SK-N-SH (cell line): Measurements from ENCODE around the gene CXADR. TPM values are rescaled to one million over a fixed set of nuclear protein-coding genes. Genes with fewer than 3 reads are reported as not detected.

Source experiments
- NRF1 ChIP-seq: IDR thresholded peaks from 2 replicates; pipeline ENCODE4 v1.6.1; 2012; ENCODE audit warnings: low read depth, mild to moderate bottlenecking, low read length
- polyA plus RNA-seq, 3 experiments: library from polyadenylated mRNA; depleted of rRNA; stranded (reverse); fragments of >200 nt; gene quantifications; 2 replicates each; pipeline ENCODE4 v1.2.3, GENCODE V29; 2012
- small RNA-seq, 7 experiments: library from RNA; depleted of rRNA; stranded (forward); fragments of <200 nt; gene quantifications; one replicate each; pipeline ENCODE3, GENCODE V24; 2012
- TF ChIP-seq, protein P1 (sequence below): IDR thresholded peaks from 2 replicates; pipeline ENCODE4 v1.6.1; 2012; ENCODE audit warnings: mild to moderate bottlenecking, low read depth, low read length, moderate library complexity

Gene CXADR
- polyA plus RNA-seq, 1 of the 3 experiments (the other 2 are of a cell fraction): 1.1 TPM

DNA sequence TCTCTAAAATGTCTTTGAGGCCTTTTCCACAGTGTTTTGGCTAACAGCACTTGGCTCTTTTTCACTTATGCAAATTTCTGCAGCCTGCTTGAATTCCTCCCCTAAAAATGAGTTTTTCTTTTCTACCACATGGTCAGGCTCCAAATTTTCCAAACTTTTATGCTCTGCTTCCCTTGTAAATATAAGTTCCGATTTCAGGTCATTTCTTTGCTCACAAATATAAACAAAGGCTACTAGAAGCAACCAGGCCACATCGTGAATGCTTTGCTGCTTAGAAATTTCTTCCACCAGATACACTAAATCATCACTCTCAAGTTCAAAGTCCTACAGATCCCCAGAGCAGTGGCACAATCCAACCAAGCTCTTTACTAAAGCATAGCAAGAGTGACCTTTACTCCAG, 128.0 kb downstream of the CXADR start (continued):
- TF ChIP-seq, protein P1, sequence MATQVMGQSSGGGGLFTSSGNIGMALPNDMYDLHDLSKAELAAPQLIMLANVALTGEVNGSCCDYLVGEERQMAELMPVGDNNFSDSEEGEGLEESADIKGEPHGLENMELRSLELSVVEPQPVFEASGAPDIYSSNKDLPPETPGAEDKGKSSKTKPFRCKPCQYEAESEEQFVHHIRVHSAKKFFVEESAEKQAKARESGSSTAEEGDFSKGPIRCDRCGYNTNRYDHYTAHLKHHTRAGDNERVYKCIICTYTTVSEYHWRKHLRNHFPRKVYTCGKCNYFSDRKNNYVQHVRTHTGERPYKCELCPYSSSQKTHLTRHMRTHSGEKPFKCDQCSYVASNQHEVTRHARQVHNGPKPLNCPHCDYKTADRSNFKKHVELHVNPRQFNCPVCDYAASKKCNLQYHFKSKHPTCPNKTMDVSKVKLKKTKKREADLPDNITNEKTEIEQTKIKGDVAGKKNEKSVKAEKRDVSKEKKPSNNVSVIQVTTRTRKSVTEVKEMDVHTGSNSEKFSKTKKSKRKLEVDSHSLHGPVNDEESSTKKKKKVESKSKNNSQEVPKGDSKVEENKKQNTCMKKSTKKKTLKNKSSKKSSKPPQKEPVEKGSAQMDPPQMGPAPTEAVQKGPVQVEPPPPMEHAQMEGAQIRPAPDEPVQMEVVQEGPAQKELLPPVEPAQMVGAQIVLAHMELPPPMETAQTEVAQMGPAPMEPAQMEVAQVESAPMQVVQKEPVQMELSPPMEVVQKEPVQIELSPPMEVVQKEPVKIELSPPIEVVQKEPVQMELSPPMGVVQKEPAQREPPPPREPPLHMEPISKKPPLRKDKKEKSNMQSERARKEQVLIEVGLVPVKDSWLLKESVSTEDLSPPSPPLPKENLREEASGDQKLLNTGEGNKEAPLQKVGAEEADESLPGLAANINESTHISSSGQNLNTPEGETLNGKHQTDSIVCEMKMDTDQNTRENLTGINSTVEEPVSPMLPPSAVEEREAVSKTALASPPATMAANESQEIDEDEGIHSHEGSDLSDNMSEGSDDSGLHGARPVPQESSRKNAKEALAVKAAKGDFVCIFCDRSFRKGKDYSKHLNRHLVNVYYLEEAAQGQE: no peak
- no peak for TF ChIP-seq NRF1

Small RNA genes lying within 50 kb of the gene (small RNA-seq; reads per million reads assigned to genes)
- gene RF00019 (0 reads per million in 7 experiments), gene RN7SL163P (0 reads per million in 7 experiments), gene RPL39P40 (0 reads per million in 7 experiments)

Other genes starting within 250 kb of the CXADR start
- 36.7 and 42.5 TPM in 2 replicates for gene BTG3, start 99.9 kb downstream of the CXADR start, polyA plus RNA-seq (2012; rRNA removed)